Activated CD8-positive, alpha-beta memory T cell treated with anti-CD3 and anti-CD28 coated beads for 36 hours (primary cell): ENCODE results near the gene TENT4A. TPM values are rescaled to one million over a fixed set of nuclear protein-coding genes. Genes with fewer than 3 reads are reported as not detected.
"Not testable (repeated sequence)": the region's sequence is repeated elsewhere in the genome, so short reads cannot be mapped to it uniquely, and the experiment has no call there.

Experiments
- CTCF ChIA-PET: fragments of 350-600 bp; sonication (Branson Sonifier 250); formaldehyde crosslinking; loops from one replicate; lab custom pipeline; 2021; ENCODE audit warnings: antibody characterized with exemption; lab: Charles Lee
- POLR2A ChIA-PET: fragments of 350-600 bp; sonication (Branson Sonifier 250); formaldehyde crosslinking; loops from one replicate; lab custom pipeline; 2021; ENCODE audit warnings: antibody characterized with exemption; lab: Charles Lee
- total RNA-seq, 2 experiments: library from RNA; stranded (reverse); gene quantifications; one replicate each; pipeline ENCODE4 v1.2.3, GENCODE V29; 2021

Gene TENT4A
- 10 to 100 TPM; 32.8 to 35.0 TPM for total RNA-seq

GRCh38 chr5:6713274-6714225 is at the start of gene TENT4A:
Gene TENT4A, plus strand, starts transcription at chr5:6713432. Its CDS starts 552 bp downstream, at chr5:6713984.
- ChIA-PET POLR2A (interaction anchor here (0.7 to 2.8 kb wide), 4 partner anchors 14 to 81 kb away, joined by 3 to 20 read pairs (median 6); partner anchors contain the start of genes NSUN2 and SRD5A1), CTCF (no interaction called here)

- CTCF ChIA-PET: no interaction called here
- POLR2A ChIA-PET: no interaction called here
These were observed 46.5 kb upstream of the TENT4A start for GRCh38 chr5:6666762-6667161.

GRCh38 chr5:6667648-6668047 is 45.6 kb upstream of the TENT4A start:
- ChIA-PET CTCF (no interaction called here), POLR2A (no interaction called here)

GRCh38 chr5:6668717-6669116 is 44.5 kb upstream of the TENT4A start:
- POLR2A ChIA-PET, CTCF ChIA-PET: not testable (repeated sequence)

GRCh38 chr5:6673031-6673430 is 40.2 kb upstream of the TENT4A start:
- ChIA-PET POLR2A (no interaction called here), CTCF (no interaction called here)

- ChIA-PET CTCF (no interaction called here), POLR2A (no interaction called here)
These were observed 39.3 kb upstream of the TENT4A start for GRCh38 chr5:6673963-6674362.

GRCh38 chr5:6674421-6674820 is 38.8 kb upstream of the TENT4A start:
- CTCF ChIA-PET: no interaction called here
- POLR2A ChIA-PET: no interaction called here

GRCh38 chr5:6674886-6675285 is 38.3 kb upstream of the TENT4A start:
- CTCF ChIA-PET: no interaction called here
- POLR2A ChIA-PET: no interaction called here

- ChIA-PET CTCF (no interaction called here), POLR2A (no interaction called here)
These were observed 37.3 kb upstream of the TENT4A start for GRCh38 chr5:6675784-6676491.

- ChIA-PET POLR2A (no interaction called here), CTCF (no interaction called here)
These were observed 36.5 kb upstream of the TENT4A start for GRCh38 chr5:6676702-6677101.

GRCh38 chr5:6678385-6678784 is 34.8 kb upstream of the TENT4A start:
- ChIA-PET POLR2A (no interaction called here), CTCF (no interaction called here)

- CTCF ChIA-PET: no interaction called here
- POLR2A ChIA-PET: no interaction called here
These were observed 32.3 kb upstream of the TENT4A start for GRCh38 chr5:6680922-6681321.

GRCh38 chr5:6681682-6682081 is 31.6 kb upstream of the TENT4A start:
- ChIA-PET CTCF (no interaction called here), POLR2A (no interaction called here)

- POLR2A ChIA-PET: no interaction called here
- CTCF ChIA-PET: no interaction called here
These were observed 31.0 kb upstream of the TENT4A start for GRCh38 chr5:6682239-6682638.

- CTCF ChIA-PET: no interaction called here
- POLR2A ChIA-PET: no interaction called here
These were observed 30.0 kb upstream of the TENT4A start for GRCh38 chr5:6683241-6683640.

GRCh38 chr5:6684075-6684474 is 29.2 kb upstream of the TENT4A start:
- ChIA-PET POLR2A (no interaction called here), CTCF (no interaction called here)

GRCh38 chr5:6686501-6686900 is 26.7 kb upstream of the TENT4A start:
- ChIA-PET POLR2A (no interaction called here), CTCF (no interaction called here)

GRCh38 chr5:6686915-6687409 is 26.3 kb upstream of the TENT4A start:
- CTCF ChIA-PET: no interaction called here
- POLR2A ChIA-PET: no interaction called here

- POLR2A ChIA-PET: no interaction called here
- CTCF ChIA-PET: no interaction called here
These were observed 25.7 kb upstream of the TENT4A start for GRCh38 chr5:6687505-6687904.

GRCh38 chr5:6692906-6693305 is 20.3 kb upstream of the TENT4A start:
- ChIA-PET CTCF (no interaction called here), POLR2A (no interaction called here)
